Suprapubic skin (tissue), 4 donors: ENCODE measurements around the gene TPTE2.

Experiments used
- CTCF ChIP-seq, 2 donors: fragments of 200-600 bp in 1 of 2; fragments of 450-650 bp in 1 of 2; sonication (generic) in 1 of 2; IDR thresholded peaks; one replicate each; pipeline ENCODE4 v1.5.1; 2016 to 2019; ENCODE audit warnings: antibody characterized with exemption in 2 of 2, mild to moderate bottlenecking in 1 of 2, moderate library complexity in 1 of 2
- EP300 ChIP-seq: sonication (generic); formaldehyde crosslinking; IDR thresholded peaks from one replicate; pipeline ENCODE4 v1.6.1; 2017; ENCODE audit warnings: antibody characterized with exemption
- POLR2A ChIP-seq, 2 donors: fragments of 450-650 bp; IDR thresholded peaks; one replicate each; pipeline ENCODE4 v1.6.1; 2017; ENCODE audit warnings: antibody characterized with exemption in 2 of 2, mild to moderate bottlenecking in 2 of 2, moderate library complexity in 2 of 2
- POLR2AphosphoS5 ChIP-seq, 3 donors: sonication (generic); formaldehyde crosslinking; IDR thresholded peaks; one replicate each; pipeline ENCODE4 v1.6.1; 2017; ENCODE audit warnings: antibody characterized with exemption in 3 of 3

GRCh38 chr13:19567820-19568534 lies 6.6 kb upstream of the TPTE2 start:
- TF ChIP-seq POLR2A (IDR thresholded peaks at IDR 0.05) (no peak), CTCF (IDR thresholded peaks at IDR 0.05) (no peak), POLR2AphosphoS5 (IDR thresholded peaks at IDR 0.05) (no peak), EP300 (no peak)
